HL-60 (cell line): ENCODE results near the gene EFL1.
"Not testable (repeated sequence)": the region's sequence is repeated elsewhere in the genome, so short reads cannot be mapped to it uniquely, and the experiment has no call there.

Source experiments
- DNase-seq, 2 experiments: peaks; one replicate each; pipeline ENCODE4 v3.0.0-alpha.2; 2010 to 2020; ENCODE audit warnings: low read depth in 1 of 2, low spot score in 1 of 2
- H3K27ac ChIP-seq: fragments of 250-450 bp; sonication (Bioruptor Pico); replicated peaks from 2 replicates; pipeline ENCODE4 v1.5.1; 2020; ENCODE audit warnings: mild to moderate bottlenecking, moderate library complexity
- H3K27me3 ChIP-seq: fragments of 250-450 bp; sonication (Bioruptor Pico); 2 replicates; pipeline ENCODE4 v1.5.1; 2021; ENCODE audit warnings: mild to moderate bottlenecking, moderate library complexity; ENCODE audit not compliant: insufficient read depth, poor library complexity, severe bottlenecking
- H3K4me3 ChIP-seq: replicated peaks from 2 replicates; pipeline ENCODE4 v1.5.1; 2011; ENCODE audit warnings: mild to moderate bottlenecking, control low read depth, low read length; ENCODE audit not compliant: insufficient read depth
- CTCF ChIP-seq: IDR thresholded peaks from one replicate; pipeline ENCODE4 v1.5.1; 2011; ENCODE audit warnings: low read length, control low read depth, inconsistent platforms; ENCODE audit not compliant: insufficient read depth
- GABPA ChIP-seq: IDR thresholded peaks from 2 replicates; pipeline ENCODE4 v1.6.1; 2012; ENCODE audit warnings: low read depth
- POLR2AphosphoS5 ChIP-seq: IDR thresholded peaks from 2 replicates; pipeline ENCODE4 v1.6.1; 2012; ENCODE audit warnings: low read depth
- REST ChIP-seq: IDR thresholded peaks from 2 replicates; pipeline ENCODE4 v1.6.1; 2012; ENCODE audit warnings: low read depth; ENCODE audit not compliant: insufficient replicate concordance
- SPI1 ChIP-seq: IDR thresholded peaks from 2 replicates; pipeline ENCODE4 v1.6.1; 2012; ENCODE audit warnings: low read depth, mild to moderate bottlenecking, borderline replicate concordance

Gene EFL1

GRCh38 chr15:82303956-82304777 is 41.6 kb upstream of the EFL1 start:
- TF ChIP-seq POLR2AphosphoS5 (no peak), CTCF (no peak), SPI1 (no peak), REST (no peak), GABPA (no peak)
- no peak for DNase-seq
- Histone ChIP-seq H3K27ac (no peak overlapping the region), H3K4me3 (no peak overlapping the region), H3K27me3 (no peaks in the 10 kb centered on the region)

- no peak overlapping the region for H3K4me3 ChIP-seq
- no peak for DNase-seq
- no peak overlapping the region for H3K27ac ChIP-seq
- no peaks in the 10 kb centered on the region for H3K27me3 ChIP-seq
- TF ChIP-seq GABPA (no peak), POLR2AphosphoS5 (no peak)
Observed at GRCh38 chr15:82301296-82302016, 38.9 kb upstream of the EFL1 start.

GRCh38 chr15:82300883-82301282 is 38.3 kb upstream of the EFL1 start:
- H3K4me3 ChIP-seq: no peak overlapping the region
- TF ChIP-seq GABPA (no peak), CTCF (no peak), REST (no peak), POLR2AphosphoS5 (no peak), SPI1 (no peak)
- H3K27me3 ChIP-seq: no peaks in the 10 kb centered on the region
- no peak for DNase-seq
- H3K27ac ChIP-seq: no peak overlapping the region

- DNase-seq, H3K27me3 ChIP-seq, H3K27ac ChIP-seq, H3K4me3 ChIP-seq: not testable (repeated sequence)
Observed at GRCh38 chr15:82300326-82300725, 37.8 kb upstream of the EFL1 start.

GRCh38 chr15:82299511-82299914 is 37.0 kb upstream of the EFL1 start:
- H3K27ac ChIP-seq, H3K27me3 ChIP-seq, H3K4me3 ChIP-seq, DNase-seq: not testable (repeated sequence)
